HG02943 (cell line): ENCODE data around the gene ERFE.
"Not testable (repeated sequence)": the region's sequence is repeated elsewhere in the genome, so short reads cannot be mapped to it uniquely, and the experiment has no call there.

Experiments
- ATAC-seq: cut with Tn5 transposase; IDR thresholded peaks from one replicate; pipeline ENCODE4 v1.9.1; 2021; ENCODE audit warnings: mild to moderate bottlenecking, low read depth, moderate library complexity; ENCODE audit not compliant: unreplicated experiment

The ERFE gene

DNA sequence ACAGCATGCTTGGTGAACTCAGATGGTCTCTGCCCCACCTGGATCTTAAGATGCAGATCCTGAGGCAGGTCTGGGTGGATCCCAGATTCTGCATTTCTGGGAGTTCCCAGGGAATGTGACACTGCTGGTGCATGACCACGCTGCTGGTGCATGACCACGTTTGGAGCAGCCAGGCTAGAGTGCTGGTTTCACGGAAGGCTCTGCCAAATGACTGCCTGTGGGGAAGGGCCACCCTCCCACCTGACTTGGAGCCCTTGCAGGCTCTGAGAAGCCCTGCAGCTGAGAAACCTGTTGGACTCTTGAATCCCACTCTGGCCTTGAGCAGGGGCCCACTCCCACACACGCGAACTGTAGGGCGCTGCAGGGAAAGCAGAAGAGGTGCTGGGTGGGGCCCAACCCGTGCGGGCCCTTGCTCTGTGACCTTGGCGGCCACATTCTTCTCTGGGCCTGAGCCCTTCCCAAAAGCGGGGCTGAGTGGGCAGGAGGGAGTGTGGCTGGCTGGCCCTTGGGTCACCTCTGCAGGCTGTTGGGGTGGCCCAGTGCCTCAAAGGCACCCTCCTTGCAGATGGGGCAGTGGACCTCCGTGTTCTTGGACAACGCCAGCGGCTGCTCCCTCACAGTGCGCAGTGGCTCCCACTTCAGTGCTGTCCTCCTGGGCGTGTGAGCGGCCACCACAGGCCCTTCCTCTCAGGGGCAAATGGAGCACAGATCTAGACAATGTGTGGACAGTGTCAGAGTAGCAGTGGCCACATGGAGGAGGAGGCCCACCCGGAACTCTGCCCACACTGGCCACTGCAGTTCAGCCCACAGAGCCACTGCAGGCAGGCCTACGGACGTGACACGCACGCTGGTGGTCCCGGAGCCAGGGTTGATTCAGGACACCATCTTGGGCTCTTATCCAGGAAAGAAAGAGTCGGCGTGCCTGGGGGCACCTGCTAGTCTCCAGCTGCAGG, 7.9 kb downstream of the ERFE start:
- ATAC-seq, result no peak

DNA sequence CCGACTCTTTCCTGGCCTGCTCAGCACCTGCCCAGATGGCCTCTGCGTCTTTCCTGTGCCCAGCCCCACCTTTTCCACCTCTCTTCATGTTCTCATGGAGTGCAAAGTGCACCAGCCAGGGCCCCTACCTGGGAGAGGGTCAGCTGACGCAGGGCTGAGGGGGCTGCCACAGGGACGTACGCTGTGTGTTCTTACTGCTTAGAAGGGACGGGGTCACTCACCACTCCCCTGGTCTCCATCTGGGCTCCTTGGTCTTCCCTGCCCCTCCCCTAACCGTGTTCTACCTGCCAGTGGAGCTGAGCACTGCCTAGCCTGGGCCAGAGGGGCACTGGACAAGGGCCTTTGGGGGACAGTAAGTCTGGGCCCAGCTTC, 8.6 kb downstream of the ERFE start:
- no peak for ATAC-seq

GRCh38 chr2:238167761-238168160, 9.0 kb downstream of the ERFE start:
- no peak for ATAC-seq

- ATAC-seq, result no peak
These were observed 9.7 kb downstream of the ERFE start for GRCh38 chr2:238168196-238169047.

GRCh38 chr2:238169048-238169707, 10.4 kb downstream of the ERFE start:
- ATAC-seq, result no peak

DNA sequence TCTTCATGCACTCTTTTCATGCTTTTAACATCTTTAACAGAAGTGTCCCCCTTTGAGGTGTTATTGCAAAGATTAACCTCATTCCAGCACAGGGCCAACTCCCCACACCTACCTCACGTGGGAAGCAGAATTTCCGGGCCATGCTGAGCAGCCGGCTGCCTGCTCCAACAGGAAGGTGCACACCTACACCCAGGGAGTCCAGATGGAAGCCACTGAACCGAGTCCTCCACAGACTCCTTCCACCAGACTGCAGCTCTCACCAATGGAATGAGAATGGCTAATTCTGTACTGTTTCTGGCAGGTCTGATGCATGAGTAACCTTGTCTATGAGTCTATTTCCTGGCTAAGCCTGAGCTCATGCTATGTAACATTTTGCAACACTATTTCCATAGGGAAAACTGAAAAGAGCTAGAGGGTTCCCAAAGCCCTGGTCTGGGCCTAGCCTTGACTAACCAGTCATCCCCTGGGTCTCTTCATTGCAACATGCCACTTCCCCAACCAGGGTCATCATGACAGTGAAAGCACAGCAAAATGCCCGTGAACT, 11.0 kb downstream of the ERFE start:
- no peak for ATAC-seq

DNA sequence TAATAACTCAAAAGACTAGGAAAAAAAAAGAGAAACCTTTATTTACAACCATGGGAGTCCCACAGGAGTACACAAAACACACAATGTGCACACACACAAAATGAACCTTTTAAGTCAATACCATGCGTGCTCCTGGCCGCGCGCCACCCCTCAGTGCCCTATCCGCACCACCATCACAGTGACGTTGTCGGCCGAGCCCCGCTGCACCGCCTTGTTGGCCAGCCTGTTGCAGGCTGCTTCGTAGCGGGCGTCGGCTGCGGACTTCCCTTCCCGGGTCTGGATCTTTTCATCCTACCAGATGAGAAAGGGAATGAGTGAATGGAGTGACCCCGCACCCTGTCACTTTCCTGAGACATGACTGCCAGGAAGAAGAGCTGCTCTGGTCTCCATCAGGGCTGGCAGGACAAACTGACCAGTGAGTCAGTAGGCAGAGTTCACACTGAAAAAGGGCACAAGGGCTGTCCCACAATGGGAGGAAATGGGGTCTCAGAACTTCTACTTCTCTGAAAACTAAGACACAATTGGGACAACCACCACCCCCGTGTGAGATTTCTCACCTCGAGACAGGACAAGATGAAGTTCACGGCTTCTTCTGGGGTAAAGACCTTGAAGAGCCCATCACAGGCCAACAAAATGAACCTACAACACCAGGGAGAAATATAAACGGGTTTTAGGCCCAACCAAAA, 11.8 kb downstream of the ERFE start:
- ATAC-seq, result no peak

- not testable (repeated sequence) for ATAC-seq
These were observed 12.3 kb downstream of the ERFE start for GRCh38 chr2:238171072-238171431.

DNA sequence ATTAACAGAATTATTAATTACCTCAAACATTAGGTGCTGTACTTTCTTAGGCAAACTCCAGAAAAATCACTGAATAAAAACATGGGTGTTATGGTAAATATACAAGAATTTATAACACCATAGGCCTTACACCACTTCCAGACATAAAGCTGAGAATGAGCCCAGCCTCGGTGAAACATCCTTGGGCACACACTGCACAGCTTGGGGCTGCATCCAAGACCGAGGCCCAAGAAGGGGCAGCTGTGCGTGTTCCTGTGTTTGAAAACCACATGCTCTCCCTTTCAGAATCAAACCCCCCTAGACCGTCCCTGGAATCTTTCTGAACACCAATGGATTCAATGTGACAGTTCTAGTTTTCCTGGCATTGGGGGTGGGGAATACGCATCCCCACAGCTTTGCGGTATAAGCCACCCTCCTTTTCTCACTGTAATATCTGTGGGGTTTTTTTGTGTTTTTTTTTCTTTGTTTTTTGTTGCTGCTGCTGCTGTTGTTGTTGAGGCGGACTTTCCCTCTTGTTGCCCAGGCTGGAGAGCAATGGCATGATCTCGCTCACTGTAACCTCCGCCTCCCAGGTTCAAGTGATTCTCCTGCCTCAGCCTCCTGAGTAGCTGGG, 12.9 kb downstream of the ERFE start:
- ATAC-seq, result no peak

DNA sequence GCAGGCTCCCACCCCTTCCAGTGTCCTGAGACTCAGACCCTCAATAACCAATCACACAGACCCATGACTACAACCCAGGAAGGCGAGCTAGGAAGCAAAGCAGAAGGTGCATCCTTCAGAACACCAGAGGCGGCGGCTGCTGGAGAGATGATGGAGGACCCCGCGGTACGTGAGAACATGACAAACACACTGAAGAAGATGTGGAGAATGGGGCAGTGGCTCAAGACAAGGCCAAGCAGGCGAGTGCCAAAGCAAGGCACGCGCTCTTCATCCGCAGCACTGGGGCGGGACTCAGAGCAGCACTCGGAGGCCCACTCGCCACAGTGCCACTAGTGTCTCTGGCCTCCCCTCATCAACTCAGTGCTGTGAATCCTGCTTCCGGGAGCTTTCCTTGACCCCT, 13.7 kb downstream of the ERFE start:
- ATAC-seq, result no peak

DNA sequence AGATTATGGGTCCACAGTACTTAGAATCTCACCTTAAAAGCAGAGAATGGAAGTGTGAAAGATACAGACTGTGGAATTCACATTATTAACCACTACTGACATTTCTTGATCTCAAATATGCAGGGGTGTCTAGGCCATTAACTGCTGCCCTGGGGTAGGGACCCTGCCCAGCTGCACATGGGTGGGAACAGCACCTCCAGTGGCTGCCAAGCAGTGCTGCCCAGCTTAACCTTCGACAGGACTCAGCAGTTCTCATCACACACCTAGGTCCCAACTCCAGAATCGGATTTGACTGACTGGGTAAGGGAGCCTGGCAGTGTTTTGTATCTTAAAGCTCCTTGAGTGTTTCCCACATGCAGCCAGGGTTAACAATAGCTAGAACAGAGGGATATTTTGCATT, 14.9 kb downstream of the ERFE start:
- ATAC-seq, result no peak

DNA sequence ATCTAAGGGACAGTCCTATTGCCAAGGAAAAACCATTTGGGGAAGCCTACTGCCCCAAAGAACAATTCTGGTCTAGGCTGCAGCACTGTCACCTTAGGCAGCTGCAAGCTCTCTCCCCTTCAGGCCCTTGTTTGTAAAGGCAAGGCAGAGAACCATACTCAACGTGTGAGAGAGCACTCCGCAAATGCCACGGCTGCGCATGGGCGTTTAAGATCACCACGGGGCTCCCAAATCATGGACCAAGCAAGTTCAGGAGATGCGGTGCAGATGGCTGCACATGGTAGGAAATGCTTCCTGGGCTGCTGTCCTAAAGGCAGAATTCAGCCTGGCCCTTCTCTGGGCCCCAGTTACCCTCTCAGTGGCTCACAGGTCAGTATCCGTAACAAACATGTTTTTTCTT, 15.5 kb downstream of the ERFE start:
- no peak for ATAC-seq

- ATAC-seq, result no peak
These were observed 15.9 kb downstream of the ERFE start for GRCh38 chr2:238174701-238175100.

- no peak for ATAC-seq
These were observed 17.8 kb downstream of the ERFE start for GRCh38 chr2:238176613-238177012.

GRCh38 chr2:238180554-238180953, 21.8 kb downstream of the ERFE start:
- no peak for ATAC-seq

GRCh38 chr2:238182362-238182761, 23.6 kb downstream of the ERFE start:
- no peak for ATAC-seq

DNA sequence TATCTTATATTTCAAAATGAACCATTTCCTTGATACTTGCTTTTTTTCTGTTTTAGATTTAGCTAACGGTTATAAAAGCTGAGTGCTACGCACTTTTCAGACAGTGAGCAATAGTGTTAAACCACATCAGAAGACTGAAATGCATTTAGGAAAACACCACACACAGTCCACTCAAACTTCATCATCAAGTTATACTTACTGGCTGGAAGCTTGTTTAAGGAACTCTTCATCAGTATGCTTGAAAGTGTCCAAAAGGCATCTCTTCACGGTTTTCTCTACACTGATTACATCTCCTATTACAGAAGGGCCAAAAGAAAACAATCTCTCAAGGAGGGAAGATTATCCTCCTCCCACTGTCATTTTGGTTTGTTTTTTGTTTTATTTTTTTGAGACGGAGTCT, 25.1 kb downstream of the ERFE start:
- ATAC-seq, result no peak

GRCh38 chr2:238187618-238188548, 29.1 kb downstream of the ERFE start:
- no peak for ATAC-seq

GRCh38 chr2:238190445-238190844, 31.7 kb downstream of the ERFE start:
- ATAC-seq, result no peak
